C1 segment of cervical spinal cord (tissue), 14 donors: ENCODE measurements around the gene CHN1.

ENCODE experiments used
- DNase-seq, 14 donors: peaks; one replicate each; lab custom pipeline; 2025; lab: John Stamatoyannopoulos, UW

Gene CHN1

GRCh38 chr2:174877301-174877700 is 127.9 kb downstream of the CHN1 start:
- no peak for DNase-seq

GRCh38 chr2:174874085-174874484 is 131.1 kb downstream of the CHN1 start:
- DNase-seq, result no peak

DNA sequence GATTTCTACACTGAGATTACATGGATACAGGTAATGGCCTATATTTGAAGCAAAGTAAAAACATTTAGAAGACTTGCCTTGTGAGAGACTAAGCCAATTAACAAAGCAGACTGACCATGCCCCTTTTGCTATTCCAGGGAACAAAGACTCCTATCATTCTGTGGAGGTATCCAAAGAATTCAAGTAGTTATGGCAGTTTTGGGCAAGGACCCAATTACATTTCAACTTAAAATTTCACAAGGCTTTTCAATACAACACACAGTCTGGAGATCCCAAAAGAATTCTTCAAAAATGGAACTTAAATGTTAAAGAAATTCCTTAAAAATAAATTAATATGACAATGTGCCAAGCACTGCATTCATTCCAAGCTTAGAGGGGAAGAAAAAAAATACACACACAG is 131.7 kb downstream of the CHN1 start:
- no peak for DNase-seq

GRCh38 chr2:174870787-174871186 is 134.4 kb downstream of the CHN1 start:
- DNase-seq, result no peak

DNA sequence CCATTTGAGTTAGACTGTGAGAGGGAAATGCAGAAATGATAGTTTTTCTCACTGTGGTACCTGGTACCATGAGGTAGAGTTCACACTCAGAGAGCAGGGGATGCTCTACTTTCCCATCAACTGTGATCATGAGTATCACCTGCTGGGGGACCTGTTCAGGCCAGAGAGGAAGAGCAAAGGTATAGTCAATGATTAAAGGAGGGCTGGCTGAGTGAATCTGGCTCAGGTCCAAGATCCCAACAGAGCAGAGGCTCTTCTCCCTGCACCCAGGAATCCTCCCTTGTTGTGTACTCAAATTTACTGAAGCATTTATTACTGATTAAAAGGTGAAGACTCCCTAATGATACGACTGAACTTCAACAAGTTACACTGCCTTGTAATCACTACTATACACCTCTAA is 136.3 kb downstream of the CHN1 start:
- no peak for DNase-seq

- DNase-seq, result no peak
Measured at GRCh38 chr2:174866421-174866820, 138.8 kb downstream of the CHN1 start.

DNA sequence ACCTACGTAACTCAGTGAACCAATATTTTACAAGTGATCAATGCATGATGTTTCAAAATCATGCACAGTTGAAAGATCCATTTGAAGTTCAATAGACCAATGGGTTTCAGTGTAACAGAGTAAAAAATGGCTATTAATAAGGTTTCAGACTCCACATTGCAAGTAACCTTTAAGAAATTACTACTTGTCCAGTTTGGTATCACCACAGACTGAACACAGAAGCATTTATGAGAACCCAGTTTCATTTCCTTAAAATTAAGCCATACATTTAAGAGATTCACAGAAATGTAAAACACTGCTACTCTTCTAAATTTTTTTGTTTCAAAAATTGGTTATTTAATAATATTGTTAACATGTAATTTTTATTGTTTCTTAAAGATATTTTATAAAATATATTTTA is 142.0 kb downstream of the CHN1 start:
- DNase-seq, result no peak

DNA sequence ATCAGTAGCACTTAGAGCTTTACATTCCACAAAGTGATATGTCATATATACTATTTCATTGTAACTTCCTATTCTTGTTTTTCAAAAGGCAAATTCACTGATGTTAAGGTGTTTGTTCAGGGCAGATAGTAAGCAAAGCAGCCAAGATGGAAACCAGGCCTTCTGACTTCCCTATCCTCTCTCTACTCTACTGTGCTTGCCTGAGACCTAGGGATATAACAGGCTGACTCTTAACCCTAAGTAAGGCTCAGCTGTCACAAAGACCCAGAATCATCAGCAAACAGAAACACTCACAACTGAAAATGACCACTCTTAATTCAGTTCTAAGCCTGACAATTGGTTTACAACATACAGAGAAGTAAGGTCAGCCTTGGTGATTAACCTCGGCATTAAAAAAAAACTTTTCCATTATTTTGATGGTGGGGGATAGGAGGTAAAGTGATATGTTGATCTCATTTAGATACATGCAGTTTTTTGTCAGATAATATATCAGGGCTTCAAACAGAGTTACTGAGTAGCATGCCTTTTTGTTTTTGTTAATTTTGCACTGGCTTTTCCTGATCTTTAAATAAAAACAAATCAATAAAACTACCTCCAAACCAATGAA is 145.5 kb downstream of the CHN1 start:
- no peak for DNase-seq

DNA sequence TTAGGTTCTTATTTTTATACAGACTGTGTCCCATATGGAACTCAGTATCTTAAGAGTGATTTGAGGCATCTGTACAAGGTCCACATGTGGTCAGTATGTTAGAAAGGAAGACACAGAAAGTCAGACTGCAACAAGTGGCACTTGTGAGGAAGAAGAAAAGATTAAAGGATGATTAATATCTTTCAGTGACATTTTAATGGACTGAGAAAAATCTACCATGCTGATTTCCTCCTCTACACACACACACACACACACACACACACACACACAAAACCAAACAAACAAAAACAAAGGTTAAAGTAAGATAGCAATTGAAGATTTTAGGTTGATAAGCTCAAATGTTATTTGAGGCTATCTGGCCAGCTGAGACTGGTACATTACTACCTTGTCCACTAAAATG is 146.4 kb downstream of the CHN1 start:
- no peak for DNase-seq

DNA sequence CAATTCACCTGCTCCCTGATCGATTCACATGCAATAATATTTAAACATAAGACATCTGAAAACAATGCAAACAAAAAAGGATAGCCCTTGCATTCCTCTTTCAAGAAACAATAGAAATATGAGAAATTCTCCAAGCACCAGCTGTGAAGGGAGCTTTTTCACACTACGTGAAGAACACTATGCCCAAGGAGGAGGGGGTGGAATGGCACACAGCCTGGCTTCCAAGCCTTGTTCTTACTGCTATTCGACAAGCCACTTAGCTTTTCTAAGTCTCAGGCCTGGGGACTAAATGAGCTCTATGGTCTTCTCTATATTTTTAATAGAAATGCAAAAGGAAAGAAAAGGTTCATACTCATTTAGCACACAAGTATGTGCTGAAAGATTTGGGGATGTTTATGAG is 148.7 kb downstream of the CHN1 start:
- DNase-seq, result no peak

- DNase-seq, result peak in 2 of 14 donors; percentile 16 to 54
Measured at GRCh38 chr2:174846941-174847938, 157.9 kb downstream of the CHN1 start.

- peak in 1 of 14 donors; percentile 34 for DNase-seq
Measured at GRCh38 chr2:174846218-174846617, 159.0 kb downstream of the CHN1 start.

GRCh38 chr2:174844295-174844708 is 160.9 kb downstream of the CHN1 start:
- DNase-seq, result peak in 1 of 14 donors; percentile 34

- no peak for DNase-seq
Measured at GRCh38 chr2:174842496-174842895, 162.7 kb downstream of the CHN1 start.

DNA sequence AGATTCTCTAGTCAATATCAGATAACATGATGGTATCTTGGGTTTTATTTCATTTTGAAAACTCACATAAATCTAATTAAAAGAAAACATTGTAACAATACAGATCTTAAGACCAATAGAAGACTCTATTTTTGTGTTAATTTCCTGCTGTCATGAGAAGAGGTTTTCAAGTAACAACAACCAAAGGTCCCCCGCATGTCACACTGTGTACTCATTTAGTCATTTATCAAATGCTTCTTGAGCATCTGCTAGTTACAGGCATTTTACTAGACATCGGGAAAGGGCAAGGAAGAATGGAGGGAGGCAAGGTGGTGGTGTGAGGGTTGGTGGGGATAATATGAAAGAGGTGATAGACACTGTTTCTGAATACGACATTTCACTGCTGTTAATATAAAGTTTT is 163.2 kb downstream of the CHN1 start:
- no peak for DNase-seq

DNA sequence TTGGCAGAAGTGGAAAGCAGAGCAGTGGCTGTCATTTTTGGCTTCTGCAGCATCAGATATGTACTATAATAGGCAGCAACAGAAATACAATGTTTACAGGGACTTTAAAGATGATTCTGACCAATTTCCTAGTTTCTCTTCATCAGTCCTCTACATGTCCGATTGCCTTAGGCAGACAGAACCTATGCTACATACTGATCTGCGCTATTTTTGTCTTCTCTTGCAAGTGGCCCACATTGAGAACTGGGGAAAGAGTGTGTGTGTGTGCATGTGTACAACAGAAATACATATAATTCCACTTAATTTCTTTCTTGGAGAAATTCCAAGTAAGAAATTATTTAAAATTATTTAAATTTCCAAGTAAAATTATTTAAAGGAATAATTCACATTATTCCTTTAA is 163.8 kb downstream of the CHN1 start:
- DNase-seq, result no peak

DNA sequence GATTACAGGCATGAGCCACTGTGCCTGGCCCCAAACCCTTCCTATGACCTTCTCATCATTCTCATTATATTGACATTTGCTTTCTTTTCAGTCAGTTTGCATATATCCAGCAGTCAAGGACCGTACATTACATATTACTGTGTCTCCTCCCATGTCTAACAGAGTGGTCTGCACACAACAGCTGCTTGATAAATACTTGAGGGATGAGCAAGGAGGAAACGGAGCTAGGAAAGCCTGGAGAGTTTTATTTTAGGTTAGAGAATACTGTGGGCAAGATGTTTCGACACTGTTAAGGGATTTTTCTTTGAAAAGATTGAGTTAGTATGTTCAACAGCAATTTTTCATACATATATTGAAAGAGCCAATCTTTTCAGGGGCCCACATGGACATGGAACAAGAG is 164.7 kb downstream of the CHN1 start:
- DNase-seq, result no peak

- no peak for DNase-seq
Measured at GRCh38 chr2:174839662-174840061, 165.5 kb downstream of the CHN1 start.

DNA sequence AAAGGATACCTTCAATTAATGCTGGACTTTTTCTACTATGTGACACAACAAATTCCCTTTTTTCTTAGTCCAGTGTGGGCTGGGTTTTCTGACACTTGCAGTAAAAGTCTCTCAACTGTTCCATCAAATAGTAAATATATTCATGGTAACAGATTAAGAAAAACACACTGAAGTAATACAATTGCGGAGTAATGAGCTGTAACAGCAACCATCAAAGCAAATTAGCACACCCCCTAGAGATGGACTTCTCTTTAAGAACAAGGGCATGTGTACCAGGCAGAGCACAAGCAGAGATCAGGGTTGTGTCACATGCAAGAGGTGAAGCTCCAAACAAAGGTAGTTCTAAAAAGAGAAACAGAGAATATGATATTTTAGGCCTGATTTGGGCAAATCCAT is 168.2 kb downstream of the CHN1 start:
- DNase-seq, result no peak

- no peak for DNase-seq
Measured at GRCh38 chr2:174836377-174836994, 168.7 kb downstream of the CHN1 start.

- DNase-seq, result no peak
Measured at GRCh38 chr2:174835797-174836255, 169.4 kb downstream of the CHN1 start.

GRCh38 chr2:174833737-174834136 is 171.4 kb downstream of the CHN1 start:
- DNase-seq, result no peak
